Measurements from ENCODE around the gene CRABP1. TPM values are rescaled to one million over a fixed set of nuclear protein-coding genes. Genes with fewer than 3 reads are reported as not detected.

Gene CRABP1
- total RNA-seq, 1 experiment from 2014 or later, result 444 TPM

DNA sequence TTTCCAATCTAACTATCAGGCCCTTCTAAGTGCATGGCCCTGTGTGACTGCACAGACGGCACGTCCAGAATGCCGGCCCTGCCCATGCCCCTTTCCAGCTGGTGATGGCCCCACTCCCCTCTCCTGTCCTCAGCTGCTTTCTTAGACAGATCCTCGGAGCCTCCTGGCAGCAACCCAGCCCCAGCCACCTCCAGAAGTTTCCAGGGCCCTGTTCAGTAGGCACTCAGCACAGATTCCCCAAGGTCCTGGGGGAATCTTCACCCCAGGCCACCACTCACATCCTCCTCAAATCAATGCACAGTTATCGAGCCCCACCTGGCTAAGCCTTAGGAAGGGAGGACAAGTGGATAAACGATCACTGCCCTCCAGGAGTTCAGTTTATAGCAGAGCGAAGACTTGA is 1.4 kb upstream of the CRABP1 start:
- no peaks in the 10 kb centered on the region for H3K9me3 Mint-ChIP-seq
- peaks cover 28% of the 10 kb centered on the region for H3K4me1 Mint-ChIP-seq

DNA sequence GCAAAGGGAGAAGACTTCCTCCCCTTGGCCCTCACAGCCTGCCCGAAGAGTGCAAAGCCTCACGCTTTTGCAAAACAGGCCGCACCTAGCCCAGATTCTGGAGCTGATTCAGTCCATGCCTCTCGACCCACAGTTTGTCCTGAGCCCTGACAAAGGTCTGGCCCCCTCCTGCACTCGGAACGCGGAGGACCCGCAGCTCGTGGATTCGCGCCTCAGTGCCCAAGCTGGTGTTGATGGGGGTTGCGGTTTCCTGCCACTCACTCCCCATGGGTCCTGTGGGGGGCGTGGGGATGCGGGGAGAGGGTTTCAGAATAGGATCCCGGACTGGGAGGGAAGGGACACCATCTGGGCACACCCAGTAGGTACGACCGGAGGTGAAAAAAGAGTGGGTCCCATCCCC is 594 bp upstream of the CRABP1 start:
- ChIA-PET CTCF (interaction anchor here (0.6 to 1.6 kb wide), 11 partner anchors 13 to 225 kb away, joined by 3 to 11 read pairs (median 4); no protein-coding TSS in a partner anchor), POLR2A (interaction anchor here (0.6 to 0.9 kb wide), 3 partner anchors 9 to 518 kb away, joined by 3 to 6 read pairs (median 4); no protein-coding TSS in a partner anchor)
- Mint-ChIP-seq H3K4me1 (peaks cover 28% of the 10 kb centered on the region), H3K27me3 (ENCODE audit: low read depth) (peaks cover 32% of the 10 kb centered on the region), H3K4me3 (peak overlapping the region; percentile 80), H3K36me3 (peaks cover 21% of the 10 kb centered on the region), H3K27ac (no peak overlapping the region), H3K9me3 (no peaks in the 10 kb centered on the region)
- ATAC-seq (no peak), DNase-seq (ENCODE audit: low spot score) (no peak)
- TF ChIP-seq, protein P1, sequence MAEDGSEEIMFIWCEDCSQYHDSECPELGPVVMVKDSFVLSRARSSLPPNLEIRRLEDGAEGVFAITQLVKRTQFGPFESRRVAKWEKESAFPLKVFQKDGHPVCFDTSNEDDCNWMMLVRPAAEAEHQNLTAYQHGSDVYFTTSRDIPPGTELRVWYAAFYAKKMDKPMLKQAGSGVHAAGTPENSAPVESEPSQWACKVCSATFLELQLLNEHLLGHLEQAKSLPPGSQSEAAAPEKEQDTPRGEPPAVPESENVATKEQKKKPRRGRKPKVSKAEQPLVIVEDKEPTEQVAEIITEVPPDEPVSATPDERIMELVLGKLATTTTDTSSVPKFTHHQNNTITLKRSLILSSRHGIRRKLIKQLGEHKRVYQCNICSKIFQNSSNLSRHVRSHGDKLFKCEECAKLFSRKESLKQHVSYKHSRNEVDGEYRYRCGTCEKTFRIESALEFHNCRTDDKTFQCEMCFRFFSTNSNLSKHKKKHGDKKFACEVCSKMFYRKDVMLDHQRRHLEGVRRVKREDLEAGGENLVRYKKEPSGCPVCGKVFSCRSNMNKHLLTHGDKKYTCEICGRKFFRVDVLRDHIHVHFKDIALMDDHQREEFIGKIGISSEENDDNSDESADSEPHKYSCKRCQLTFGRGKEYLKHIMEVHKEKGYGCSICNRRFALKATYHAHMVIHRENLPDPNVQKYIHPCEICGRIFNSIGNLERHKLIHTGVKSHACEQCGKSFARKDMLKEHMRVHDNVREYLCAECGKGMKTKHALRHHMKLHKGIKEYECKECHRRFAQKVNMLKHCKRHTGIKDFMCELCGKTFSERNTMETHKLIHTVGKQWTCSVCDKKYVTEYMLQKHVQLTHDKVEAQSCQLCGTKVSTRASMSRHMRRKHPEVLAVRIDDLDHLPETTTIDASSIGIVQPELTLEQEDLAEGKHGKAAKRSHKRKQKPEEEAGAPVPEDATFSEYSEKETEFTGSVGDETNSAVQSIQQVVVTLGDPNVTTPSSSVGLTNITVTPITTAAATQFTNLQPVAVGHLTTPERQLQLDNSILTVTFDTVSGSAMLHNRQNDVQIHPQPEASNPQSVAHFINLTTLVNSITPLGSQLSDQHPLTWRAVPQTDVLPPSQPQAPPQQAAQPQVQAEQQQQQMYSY (CRISPR knock-in tag; IDR thresholded peaks at IDR 0.05), result peak; percentile 59
- no peak for TF ChIP-seq HMGA2 (CRISPR knock-in tag; IDR thresholded peaks at IDR 0.05)

More for the DNA sequence above, 1.4 kb upstream of the CRABP1 start:
- H3K4me3 Mint-ChIP-seq, result peak overlapping the region; percentile 80
- CTCF ChIA-PET, result interaction anchor here (1.0 kb wide), 1 partner anchor 23 kb away, joined by 3 read pairs; no protein-coding TSS in a partner anchor
- DNase-seq (ENCODE audit: low spot score) (no peak), ATAC-seq (no peak)
- peaks cover 32% of the 10 kb centered on the region for H3K27me3 Mint-ChIP-seq (ENCODE audit: low read depth)
- peaks cover 13% of the 10 kb centered on the region for H3K36me3 Mint-ChIP-seq
- POLR2A ChIA-PET, result no interaction called here
- TF ChIP-seq ZNF138 (CRISPR knock-in tag; conservative IDR thresholded peaks at IDR 0.05), result no peak
- H3K27ac Mint-ChIP-seq, result no peak overlapping the region

DNA sequence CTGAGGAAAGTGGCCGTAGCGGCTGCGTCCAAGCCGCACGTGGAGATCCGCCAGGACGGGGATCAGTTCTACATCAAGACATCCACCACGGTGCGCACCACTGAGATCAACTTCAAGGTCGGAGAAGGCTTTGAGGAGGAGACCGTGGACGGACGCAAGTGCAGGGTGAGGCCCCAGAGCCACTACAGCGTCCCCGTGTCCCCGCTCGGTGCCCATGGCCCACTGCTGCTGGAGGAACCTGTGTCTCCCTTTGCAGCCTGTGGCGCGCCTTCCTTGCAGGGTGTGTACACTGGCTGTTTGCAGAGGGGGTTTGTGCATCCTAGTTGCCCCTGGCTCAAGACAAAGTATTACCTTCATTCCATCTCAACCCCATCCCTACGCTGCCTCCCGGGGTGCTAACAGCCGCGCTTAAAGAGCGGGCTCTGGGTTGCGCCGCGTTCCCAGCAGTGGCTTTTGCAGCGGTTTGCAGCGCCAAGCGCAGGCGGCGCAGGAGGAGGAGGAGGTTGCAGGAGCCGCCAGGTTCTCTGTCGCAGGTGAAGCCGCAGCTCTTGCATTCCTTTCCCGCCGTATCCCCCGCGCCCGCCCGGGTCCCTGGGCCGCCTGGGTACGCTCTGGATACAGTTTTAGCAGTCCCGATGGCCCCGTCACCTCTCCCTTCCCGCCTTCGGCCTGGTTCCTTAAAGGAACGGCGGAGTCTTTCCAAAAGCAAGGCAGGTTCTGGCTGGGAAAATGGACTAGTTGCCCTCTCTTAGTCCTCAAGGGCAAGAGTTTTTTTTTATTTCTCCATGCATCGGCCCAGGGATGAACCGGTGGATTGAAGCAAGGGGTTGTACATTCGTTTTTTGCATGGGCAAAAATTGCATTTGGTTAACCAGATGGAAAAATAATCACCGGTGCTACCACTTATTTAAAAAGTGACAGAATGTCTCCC is 1.2 kb downstream of the CRABP1 start:
- H3K4me3 Mint-ChIP-seq, result peak overlapping the region; percentile 80
- H3K27ac Mint-ChIP-seq, result no peak overlapping the region
- no peaks in the 10 kb centered on the region for H3K9me3 Mint-ChIP-seq
- POLR2A ChIA-PET, result no interaction called here
- peaks cover 32% of the 10 kb centered on the region for H3K27me3 Mint-ChIP-seq (ENCODE audit: low read depth)
- DNase-seq (ENCODE audit: low spot score) (peak; percentile 78), ATAC-seq (peak; percentile 69)
- peaks cover 28% of the 10 kb centered on the region for H3K4me1 Mint-ChIP-seq
- H3K36me3 Mint-ChIP-seq, result peaks cover 35% of the 10 kb centered on the region
- CTCF ChIA-PET, result interaction anchor here (0.6 to 1.6 kb wide), 4 partner anchors 25 to 69 kb away, joined by 3 to 11 read pairs (median 4); no protein-coding TSS in a partner anchor
- TF ChIP-seq, protein P2, sequence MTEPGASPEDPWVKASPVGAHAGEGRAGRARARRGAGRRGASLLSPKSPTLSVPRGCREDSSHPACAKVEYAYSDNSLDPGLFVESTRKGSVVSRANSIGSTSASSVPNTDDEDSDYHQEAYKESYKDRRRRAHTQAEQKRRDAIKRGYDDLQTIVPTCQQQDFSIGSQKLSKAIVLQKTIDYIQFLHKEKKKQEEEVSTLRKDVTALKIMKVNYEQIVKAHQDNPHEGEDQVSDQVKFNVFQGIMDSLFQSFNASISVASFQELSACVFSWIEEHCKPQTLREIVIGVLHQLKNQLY (CRISPR knock-in tag; IDR thresholded peaks at IDR 0.05), result no peak
- TF ChIP-seq ZNF671 (CRISPR knock-in tag; IDR thresholded peaks at IDR 0.05) (no peak), NR2C2 (CRISPR knock-in tag; IDR thresholded peaks at IDR 0.05) (no peak), IRF2 (CRISPR knock-in tag; IDR thresholded peaks at IDR 0.05; ENCODE audit: borderline replicate concordance, low read depth) (no peak), TCF7 (CRISPR knock-in tag; IDR thresholded peaks at IDR 0.05; ENCODE audit: low read depth) (no peak), KAT7 (CRISPR knock-in tag; IDR thresholded peaks at IDR 0.05; ENCODE audit: borderline replicate concordance) (peak; percentile 71; the same call in 1 of the 2 replicates), HMGA2 (CRISPR knock-in tag; IDR thresholded peaks at IDR 0.05) (no peak)
- TF ChIP-seq, protein P3, sequence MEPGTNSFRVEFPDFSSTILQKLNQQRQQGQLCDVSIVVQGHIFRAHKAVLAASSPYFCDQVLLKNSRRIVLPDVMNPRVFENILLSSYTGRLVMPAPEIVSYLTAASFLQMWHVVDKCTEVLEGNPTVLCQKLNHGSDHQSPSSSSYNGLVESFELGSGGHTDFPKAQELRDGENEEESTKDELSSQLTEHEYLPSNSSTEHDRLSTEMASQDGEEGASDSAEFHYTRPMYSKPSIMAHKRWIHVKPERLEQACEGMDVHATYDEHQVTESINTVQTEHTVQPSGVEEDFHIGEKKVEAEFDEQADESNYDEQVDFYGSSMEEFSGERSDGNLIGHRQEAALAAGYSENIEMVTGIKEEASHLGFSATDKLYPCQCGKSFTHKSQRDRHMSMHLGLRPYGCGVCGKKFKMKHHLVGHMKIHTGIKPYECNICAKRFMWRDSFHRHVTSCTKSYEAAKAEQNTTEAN (CRISPR knock-in tag; IDR thresholded peaks at IDR 0.05), result no peak
- TF ChIP-seq, protein P4, sequence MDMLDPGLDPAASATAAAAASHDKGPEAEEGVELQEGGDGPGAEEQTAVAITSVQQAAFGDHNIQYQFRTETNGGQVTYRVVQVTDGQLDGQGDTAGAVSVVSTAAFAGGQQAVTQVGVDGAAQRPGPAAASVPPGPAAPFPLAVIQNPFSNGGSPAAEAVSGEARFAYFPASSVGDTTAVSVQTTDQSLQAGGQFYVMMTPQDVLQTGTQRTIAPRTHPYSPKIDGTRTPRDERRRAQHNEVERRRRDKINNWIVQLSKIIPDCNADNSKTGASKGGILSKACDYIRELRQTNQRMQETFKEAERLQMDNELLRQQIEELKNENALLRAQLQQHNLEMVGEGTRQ (CRISPR knock-in tag; IDR thresholded peaks at IDR 0.05), result 0 out of 2 replicates have a peak, but pooled peaks have one; percentile 59
- TF ChIP-seq, protein P5, sequence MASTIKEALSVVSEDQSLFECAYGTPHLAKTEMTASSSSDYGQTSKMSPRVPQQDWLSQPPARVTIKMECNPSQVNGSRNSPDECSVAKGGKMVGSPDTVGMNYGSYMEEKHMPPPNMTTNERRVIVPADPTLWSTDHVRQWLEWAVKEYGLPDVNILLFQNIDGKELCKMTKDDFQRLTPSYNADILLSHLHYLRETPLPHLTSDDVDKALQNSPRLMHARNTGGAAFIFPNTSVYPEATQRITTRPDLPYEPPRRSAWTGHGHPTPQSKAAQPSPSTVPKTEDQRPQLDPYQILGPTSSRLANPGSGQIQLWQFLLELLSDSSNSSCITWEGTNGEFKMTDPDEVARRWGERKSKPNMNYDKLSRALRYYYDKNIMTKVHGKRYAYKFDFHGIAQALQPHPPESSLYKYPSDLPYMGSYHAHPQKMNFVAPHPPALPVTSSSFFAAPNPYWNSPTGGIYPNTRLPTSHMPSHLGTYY (CRISPR knock-in tag; IDR thresholded peaks at IDR 0.05), result no peak
- TF ChIP-seq, protein P6, sequence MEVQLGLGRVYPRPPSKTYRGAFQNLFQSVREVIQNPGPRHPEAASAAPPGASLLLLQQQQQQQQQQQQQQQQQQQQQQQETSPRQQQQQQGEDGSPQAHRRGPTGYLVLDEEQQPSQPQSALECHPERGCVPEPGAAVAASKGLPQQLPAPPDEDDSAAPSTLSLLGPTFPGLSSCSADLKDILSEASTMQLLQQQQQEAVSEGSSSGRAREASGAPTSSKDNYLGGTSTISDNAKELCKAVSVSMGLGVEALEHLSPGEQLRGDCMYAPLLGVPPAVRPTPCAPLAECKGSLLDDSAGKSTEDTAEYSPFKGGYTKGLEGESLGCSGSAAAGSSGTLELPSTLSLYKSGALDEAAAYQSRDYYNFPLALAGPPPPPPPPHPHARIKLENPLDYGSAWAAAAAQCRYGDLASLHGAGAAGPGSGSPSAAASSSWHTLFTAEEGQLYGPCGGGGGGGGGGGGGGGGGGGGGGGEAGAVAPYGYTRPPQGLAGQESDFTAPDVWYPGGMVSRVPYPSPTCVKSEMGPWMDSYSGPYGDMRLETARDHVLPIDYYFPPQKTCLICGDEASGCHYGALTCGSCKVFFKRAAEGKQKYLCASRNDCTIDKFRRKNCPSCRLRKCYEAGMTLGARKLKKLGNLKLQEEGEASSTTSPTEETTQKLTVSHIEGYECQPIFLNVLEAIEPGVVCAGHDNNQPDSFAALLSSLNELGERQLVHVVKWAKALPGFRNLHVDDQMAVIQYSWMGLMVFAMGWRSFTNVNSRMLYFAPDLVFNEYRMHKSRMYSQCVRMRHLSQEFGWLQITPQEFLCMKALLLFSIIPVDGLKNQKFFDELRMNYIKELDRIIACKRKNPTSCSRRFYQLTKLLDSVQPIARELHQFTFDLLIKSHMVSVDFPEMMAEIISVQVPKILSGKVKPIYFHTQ (CRISPR knock-in tag; IDR thresholded peaks at IDR 0.05), result no peak
- TF ChIP-seq, protein P7, sequence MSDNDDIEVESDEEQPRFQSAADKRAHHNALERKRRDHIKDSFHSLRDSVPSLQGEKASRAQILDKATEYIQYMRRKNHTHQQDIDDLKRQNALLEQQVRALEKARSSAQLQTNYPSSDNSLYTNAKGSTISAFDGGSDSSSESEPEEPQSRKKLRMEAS (CRISPR knock-in tag; IDR thresholded peaks at IDR 0.05), result peak; percentile 80; the same call in 1 of the 2 replicates
